A172 (cell line): ENCODE data around the gene DAPK2. TPM values are rescaled to one million over a fixed set of nuclear protein-coding genes. Genes with fewer than 3 reads are reported as not detected.
"Not testable (repeated sequence)": the region's sequence is repeated elsewhere in the genome, so short reads cannot be mapped to it uniquely, and the experiment has no call there.

Experiments
- DNase-seq: peaks from one replicate; pipeline ENCODE4 v3.0.0-alpha.2; 2015; ENCODE audit warnings: low spot score
- total RNA-seq: library from RNA; depleted of rRNA; stranded (reverse); fragments of >200 nt; shearing (Covaris generic); gene quantifications from 2 replicates; pipeline ENCODE4 v1.2.3, GENCODE V29; 2014

Gene DAPK2
- total RNA-seq, 1 experiment from 2014 or later: 1.5 TPM

DNA sequence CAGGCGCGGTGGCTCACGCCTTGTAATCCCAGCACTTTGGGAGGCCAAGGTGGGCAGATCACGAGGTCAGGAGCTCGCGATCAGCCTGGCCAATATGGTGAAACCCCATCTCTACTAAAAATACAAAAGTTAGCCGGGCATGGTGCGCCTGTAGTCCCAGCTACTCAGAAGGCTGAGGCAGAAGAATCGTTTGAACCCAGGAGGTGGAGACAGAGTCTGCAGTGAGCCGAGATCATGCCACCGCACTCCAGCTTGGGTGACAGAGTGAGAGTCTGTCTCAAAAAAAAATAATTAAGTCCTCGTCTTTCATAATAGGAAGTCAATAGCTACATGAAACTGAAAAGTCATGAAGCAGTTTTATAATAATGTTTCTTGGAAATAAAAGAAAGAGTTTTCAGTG is 7.4 kb upstream of the DAPK2 start:
- not testable (repeated sequence) for DNase-seq

DNA sequence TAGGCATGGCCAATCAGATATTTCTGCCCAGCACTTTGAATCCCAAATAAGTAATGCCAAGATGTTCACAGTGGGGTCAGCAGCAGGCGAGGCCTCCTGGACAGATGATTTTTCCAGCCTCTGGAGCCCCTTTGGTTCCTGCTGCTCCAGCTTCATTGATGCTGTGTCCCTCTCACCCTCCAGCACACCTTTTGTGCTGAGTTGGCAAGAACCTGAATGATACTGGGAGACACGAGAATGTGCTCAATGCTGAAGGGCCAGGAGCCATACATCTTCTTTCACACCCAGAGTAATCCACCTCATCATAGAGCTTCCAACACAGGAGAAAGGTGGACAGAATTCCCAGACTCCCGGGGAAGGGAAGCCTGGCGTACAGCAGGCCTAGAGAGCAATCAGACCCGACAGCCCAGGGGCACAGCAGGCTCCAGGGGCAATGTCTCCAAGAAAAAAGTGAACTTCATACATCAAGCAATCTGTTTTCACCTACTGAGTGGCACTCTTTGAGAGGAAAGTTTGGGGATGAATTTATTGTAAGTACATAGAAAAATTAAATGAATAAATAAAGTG is 6.7 kb upstream of the DAPK2 start:
- DNase-seq: no peak

DNA sequence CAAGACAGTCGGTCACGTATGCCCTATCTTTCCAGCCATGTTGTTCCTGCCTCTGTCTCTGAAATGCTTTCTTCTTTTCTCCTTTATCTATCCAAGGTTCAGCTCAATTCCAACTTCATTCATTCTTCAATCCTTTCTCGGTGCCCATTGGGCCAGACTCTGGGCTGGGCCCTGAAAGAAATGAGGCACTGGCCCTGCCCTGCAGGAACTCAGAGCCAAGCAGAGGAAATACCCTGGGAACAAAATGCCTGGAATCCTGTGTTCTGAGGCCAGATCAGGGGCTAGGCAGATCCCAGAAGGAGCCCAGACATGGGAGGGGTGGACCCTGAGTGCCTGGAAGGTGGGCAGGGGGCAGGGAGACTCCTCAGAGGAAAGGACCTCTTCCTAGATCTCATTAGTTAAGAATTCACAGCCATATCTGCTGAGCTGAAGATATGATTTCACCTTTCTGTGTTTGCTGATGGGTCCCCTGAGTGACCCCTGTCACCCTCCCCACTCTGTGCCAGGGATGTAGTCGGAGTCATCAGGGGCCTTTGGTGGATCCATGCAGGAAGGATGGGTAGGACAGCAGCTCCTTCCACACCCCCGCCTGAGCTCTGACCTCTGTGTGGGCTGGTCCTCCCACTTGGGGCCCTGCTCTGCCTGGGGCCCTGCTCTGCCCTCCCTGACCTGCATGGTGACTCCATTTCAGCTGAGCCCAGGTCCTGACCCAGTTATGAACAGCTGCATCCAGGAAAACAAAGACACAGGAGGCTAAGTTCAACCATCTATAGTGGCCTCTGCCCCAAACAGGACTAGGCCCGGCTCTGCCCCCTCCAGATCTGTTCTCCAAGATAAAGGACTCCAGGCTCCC is 5.3 kb upstream of the DAPK2 start:
- DNase-seq: no peak

DNA sequence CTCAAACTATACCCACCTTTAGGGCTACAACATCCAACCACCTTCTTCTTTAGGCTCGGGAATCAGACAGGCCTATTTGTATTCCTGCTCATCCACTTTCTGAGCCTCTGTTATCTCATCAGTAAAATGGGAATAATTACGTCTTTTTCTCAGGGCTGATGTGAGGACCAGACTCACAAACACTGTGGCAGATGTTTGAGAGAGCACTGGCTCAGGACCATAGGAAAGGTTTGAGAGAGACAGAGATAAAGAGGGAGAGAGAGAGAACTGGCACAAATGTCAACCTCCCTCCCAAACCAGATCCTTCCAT is 4.8 kb upstream of the DAPK2 start:
- DNase-seq: no peak

DNA sequence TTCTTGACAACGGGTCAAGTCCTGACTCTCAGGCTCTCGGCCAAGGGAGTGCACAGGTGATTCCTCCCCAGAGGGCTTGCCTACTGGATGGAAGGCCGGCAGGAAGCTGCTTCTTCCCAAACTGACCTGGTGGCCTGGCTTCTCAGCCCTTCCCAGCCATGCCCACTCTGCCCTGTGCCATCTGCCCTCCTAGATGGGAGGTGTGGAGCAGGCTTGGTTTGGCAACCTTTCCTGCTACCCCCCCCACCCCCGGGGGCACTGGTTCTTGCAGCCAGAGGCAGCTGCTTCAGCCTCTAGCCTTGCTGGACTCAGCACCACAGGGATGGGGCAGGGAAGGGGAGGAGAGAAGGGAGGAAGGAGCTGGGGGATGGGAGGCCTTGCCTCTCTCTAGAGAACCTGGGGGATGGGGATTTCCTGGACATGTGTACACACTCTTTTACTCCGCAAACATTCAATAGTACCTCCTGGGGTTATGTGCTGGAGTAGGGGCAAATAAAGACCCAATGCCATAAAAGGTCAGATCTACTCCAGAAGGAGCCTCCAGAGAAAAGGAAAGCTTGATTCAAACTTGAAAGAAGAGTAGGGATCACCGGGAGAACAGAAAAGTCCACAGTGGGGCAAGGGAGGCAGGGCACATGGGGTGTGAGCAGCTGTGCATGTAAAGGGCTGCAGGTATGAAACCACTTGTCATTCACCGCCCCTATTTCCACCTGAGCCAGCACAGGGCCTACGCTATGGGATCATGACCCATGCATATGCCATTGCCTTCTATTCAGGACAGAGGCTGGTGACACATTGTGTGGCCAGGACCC is 4.2 kb upstream of the DAPK2 start:
- DNase-seq: no peak

DNA sequence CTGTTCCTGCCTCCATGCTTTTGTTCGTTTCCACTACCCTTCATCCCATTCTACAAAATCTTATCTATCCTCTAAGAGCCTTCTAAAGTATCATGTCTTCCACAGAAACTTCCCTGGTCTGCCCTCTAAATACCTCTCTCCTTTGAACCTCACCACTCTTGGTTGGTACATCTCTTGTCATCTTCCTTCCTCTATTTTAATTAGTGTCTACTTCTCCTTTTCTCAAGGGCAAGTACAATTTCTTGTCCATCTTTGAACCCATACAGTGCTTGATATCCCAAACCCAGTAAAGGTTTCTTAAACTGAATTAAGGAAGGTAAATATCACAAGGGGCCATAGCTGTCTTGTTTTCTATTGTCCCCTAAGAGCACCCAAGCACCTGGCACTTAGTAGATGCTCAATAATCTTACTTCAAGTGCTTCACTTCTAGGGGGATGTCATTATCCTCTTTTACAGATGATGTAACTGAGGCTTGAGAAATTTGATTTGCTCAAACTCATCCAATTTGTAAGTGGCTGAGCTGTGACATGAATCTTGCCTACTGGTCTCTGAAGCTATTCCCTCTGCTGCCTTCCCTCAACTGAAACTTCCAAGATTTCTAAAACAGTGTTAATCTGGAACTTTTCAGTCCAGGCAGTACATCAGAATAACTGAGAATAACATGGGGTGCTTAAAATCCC is 2.6 kb upstream of the DAPK2 start:
- DNase-seq: no peak

DNA sequence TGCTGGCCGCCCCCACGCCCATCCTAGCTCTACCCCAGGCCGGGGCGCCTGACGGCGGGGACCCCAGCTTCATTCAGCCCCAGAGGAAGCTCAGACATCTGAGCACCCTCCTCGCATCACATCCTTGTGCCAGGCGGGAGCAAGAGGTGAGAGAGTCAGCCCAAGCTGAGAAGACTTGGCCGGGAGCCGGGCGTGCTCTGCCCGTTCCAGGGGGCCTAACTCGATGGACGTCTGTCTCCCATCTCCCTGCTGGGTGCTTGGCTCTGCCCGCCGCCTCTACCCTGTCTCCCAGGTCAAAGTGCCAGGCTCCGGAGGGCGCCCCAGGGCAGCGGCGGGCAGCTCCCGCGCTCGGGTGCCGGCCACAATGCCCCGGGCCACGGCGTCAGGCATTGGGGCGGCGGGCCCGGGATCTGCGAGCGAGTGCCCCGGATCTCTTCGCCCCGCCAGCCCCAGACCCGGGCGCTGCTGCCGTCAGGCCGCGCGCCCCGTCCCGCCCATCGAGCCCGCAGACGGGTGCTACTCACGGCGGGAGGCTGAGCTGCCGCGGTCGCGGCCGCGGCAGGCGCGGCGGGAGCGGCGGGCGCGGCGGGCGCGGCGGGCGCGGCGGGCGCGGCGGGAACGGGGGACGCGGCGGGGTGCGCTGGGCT is 388 bp downstream of the DAPK2 start:
- DNase-seq: no peak

DNA sequence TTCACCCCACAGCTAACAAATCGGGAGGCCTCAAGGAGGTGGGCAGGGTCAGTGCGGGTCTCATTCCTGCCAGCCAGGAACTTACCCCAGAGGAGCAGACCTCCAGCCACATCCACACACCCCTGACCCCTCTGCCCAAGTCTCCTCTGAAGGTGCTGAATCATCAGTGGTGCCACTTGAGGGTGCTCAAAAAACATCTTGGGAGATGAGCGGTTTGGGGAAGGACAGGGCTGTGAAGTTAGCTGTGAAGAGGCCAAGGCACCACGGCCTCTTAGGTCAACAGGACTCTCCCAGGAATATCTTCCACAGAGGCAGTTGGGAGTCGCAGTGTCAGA is 1.2 kb downstream of the DAPK2 start:
- DNase-seq: no peak

DNA sequence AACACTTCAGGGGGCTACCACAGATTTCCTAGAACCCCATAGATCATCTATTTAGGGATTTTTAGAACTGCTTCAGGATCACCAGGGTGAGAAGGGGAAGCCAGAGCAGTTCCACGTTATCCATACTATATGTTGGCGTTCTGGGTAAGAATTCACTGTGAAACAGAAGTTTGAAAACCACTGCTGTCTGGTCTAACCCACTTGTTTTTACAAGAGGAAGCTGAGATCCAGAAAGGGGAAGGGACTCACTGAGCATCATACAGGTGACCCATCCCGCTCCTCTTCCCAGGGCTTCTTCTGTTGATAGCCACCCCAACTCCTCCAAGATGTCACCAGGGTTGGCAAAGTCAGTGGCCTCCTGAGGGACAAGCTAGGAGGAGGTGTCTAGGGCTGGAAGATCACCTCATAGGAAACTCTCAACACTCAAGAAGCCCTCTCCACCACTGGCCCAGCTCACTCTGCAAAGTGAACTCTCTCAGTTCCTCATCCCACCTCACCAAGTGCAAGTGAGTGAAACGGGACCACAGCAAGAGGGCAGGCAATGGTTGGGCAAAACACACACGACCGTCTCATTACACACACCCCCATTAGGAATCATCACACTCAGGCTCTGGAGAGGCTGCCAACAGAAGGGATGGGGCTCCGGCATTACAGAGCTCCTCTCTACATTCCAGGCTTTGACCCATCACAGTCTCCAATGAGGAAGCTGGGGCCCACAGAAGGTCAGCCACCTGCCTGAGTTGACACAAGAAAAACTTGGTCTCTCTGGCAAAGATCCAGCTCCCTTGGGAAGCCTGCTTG is 1.8 kb downstream of the DAPK2 start:
- DNase-seq: no peak

DNA sequence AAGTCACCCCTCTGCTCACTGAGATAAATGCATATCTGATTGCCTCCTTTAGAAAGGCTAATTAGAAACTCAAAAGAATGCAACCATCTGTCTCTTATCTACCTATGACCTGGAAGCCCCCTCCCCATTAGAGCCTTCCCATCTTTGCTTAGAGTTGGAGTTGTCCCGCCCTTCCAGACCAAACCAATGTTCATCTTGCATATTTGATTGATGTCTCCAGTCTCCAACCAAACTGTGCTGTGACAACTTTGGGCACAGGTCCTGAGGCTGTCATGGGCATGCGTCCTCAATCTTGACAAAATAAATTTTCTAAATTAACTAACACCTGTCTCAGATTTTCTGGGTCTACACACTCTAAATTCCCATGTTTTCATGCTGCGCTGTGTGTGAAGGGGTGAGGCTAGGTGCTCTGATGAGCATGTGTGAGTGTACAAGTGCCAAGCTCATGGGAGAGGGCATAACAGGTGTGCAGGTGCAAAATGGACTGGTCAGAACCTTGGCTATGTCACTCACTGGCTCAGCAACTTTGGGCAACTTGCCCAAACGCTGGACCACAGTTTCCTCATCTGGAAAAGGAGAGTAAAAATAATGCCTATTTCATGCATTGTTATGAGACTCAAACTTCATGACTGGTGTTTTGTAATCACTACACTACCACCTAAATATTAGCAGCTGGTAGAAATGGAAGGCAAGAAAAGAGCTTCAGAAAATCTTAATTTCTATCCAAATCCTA is 7.2 kb downstream of the DAPK2 start:
- no peak for DNase-seq

DNA sequence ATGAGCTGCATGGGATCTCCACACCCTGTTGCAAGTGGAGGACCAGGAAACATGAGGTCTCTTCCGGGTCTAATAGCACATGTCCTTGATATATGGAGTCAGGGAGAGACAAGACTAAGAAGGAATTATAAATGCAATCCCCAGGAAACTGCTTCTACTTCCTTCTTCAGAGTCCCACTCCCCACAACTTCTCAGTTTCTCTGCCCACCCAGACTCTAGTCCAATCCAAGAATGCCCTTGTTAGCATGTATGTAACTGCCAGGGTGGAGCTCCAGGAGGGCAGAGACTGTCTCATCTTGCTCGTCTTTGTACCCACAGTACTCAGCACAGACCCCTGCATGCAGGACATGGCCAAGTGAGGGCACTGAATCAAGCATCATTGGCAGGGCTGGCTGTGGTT is 8.3 kb downstream of the DAPK2 start:
- no peak for DNase-seq

DNA sequence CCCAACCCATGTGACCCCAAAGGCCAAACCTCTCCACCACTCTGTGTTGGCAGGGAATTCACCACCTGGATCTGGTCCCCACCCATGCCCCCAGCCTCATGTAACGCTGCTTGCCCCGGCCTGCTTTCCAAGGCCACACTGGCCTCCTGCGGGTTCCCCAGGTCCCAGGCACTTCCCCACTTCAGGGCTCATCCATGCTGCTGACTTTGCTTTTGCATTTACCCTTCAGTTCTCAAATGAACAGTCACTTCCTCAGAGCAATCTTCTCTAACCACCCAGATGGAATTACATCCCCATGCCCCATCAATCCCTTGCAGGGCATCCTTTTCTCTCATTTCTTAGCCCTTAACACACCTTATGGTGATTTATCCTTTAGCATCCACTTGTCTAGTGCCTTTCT is 9.2 kb downstream of the DAPK2 start:
- DNase-seq: no peak

DNA sequence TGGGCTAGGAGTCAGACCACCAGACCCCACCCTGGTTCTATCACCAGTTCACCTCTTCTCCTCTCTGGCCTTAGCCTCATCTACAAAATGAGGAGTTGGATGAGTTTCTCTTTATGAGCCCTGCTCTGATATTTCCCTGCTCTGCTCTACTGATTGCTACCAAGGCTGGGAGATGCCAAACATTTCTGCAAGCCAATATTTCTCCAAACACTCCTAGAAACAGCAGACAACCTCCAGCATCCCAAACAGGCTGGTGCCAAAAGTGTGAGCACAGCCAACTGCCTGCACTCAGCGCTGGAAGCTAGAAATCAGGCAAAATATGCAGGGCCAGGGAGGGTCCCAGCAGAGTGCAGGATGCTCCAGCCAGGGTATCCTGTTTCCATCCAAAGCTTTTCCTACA is 10.8 kb downstream of the DAPK2 start:
- no peak for DNase-seq

DNA sequence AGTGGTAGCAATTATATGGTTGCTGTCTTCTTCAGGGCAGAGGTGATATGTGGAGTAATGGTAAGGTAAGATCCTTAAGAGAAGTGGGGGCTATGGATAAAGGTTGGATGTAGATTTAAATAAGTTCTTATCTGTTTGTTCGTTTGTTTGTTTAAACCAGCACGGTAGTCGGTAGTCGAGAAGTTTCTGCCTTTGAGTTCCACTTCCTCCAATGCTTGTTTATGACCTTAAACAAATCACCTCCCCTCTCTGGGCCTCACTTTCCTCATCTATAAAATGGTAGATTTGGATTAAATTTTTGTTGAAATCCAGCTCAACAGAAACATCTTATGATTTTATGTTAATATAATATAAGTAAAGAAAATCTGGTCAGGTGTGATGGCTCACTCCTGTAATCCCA is 11.8 kb downstream of the DAPK2 start:
- no peak for DNase-seq

DNA sequence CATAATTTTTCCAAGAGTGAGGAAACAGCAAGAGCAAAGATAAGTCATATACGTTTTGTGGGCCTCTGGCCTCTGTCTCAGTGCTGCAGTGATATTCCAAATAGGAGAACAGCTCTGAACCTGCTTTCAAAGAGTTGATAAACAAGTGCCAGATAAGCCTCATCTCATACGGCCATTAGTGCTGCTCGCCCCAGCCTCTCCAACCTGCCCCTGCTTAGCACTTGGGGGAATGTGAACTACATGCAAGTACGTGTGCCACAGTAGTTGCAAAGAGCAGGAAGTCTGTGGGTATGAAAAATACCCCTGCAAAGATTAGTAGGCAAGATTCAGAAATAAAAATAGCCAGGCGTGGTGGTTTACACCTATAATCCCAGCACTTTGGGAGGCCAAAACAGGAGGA is 14.0 kb downstream of the DAPK2 start:
- no peak for DNase-seq

DNA sequence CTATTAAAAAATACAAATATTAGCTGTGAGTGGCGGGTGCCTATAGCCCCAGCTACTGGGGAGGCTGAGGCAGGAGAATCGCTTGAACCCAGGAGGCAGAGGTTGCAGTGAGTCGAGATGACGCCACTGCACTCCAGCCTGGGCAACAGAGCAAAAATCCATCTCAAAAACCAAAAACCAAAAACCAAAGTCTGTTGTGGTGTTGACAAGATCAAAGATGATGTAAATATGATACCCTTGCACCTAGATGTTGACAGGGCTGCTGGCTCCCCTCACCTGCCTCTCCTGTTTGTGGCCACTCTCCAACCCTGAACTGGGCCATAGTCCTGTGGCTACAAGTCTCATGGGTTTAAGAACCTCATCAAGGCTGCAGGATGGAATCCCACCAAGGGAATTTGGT is 16.2 kb downstream of the DAPK2 start:
- no peak for DNase-seq

DNA sequence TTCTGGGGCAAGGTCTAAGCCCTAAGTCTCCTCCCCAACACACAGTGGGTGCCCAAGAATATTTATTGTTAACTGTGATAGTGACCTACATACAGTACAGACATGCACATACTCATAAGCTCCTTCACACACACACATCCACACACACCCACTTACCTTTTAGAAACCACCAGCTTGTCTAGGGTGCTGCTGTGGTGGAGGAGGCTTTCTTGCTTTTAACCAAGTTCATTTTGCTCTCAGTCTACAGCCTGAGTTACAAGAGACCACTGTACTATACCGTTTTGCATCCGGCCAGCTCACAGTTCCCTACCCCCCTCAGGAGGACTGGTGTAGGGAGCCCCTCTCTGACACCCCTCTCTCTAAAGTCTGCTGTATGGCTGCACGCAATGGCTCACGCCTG is 16.7 kb downstream of the DAPK2 start:
- DNase-seq: no peak

DNA sequence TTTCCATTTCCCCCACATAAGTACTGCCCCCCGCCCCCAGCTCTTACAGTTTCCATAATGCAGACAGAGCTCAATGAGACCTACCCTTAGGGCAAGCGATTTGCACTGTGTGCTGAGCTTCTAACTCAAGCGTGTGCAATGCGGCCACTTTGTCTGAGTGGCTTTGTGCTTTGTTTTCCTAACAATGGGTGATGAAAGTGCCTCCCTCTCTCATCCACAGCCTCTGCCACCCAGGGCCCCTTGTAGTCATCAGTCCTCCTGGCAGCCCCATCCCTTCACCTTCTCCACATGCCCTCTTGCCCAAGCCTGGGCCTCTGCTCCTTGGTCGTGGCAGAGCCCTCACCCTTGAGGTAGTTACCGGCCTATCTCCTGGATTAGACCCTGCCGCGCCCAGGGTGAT is 17.2 kb downstream of the DAPK2 start:
- DNase-seq: no peak

DNA sequence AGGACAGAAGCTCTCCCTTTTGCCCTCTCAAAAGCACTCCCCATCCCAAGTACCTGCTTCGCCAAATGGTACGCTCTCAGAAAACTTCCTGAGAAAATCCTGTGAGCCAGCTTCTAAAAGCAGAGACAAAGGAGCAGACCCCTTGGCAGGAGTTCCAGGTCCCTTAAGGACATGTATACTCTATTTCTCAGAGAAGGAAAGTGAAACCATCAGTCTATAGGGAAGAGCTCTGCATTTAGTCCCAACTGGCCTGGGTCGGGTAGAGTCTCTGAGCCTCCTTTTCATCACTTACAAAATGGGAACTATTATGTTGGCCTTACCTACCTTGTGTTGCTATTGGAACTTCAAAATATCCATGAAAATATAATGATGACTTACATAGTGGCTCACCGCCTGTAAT is 19.7 kb downstream of the DAPK2 start:
- DNase-seq: no peak

DNA sequence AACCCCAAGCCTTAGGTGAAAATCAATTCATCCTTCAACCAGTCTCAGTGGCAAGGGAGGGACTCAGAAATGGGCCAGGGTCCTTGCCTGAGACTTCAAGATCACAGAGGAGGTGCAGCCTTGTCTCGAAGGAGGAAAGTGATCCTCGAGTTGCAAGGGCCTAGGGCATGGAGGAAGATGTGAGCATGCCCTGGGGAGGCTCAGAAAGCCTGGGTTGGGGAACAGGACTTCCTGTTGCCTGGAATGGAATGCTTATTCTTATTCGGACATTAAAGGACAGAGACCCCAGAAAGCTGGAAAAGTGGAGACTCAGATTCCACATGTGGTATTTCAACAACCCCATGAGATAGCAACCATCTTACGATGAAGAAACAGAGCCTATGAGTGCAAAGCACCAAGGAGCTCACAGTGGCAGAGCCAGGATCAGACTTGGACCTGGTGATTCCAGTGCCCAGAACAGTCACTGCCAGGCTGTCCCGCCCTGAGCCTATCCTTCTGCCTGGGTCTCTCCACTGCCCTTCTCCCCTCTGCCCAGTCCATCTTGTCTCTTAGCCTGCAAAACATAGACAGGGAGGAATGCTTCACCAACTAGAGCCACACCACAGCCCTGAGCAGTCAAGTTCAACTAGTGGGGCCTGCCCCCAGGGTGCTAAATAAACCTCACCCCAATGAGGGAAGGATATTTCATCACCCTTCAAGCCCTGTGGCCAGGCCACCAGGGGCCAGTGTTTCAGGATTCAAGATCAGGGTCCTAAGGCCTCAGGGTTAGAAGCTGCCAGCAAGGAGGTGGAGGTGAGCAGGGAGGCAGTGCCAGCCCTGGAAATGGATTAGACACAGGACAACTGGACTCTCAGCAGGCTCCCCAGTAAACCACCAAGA is 21.9 kb downstream of the DAPK2 start:
- no peak for DNase-seq
